Spleen (tissue), 11 donors: Measurements from ENCODE around the gene PTOV1. TPM values are rescaled to one million over a fixed set of nuclear protein-coding genes. Genes with fewer than 3 reads are reported as not detected.

Experiments used
- DNase-seq: peaks from one replicate; pipeline ENCODE4 v3.0.0-alpha.2; 2020
- H3K27ac ChIP-seq, 8 donors: fragments of 200-600 bp; sonication (generic) in 7 of 8; 1 replicate in 4 of 8; 2 replicates in 4 of 8; pipeline versions ENCODE4 v1.5.0 to v1.8.0; 2016 to 2021; ENCODE audit warnings: inconsistent platforms in 4 of 8, mild to moderate bottlenecking in 4 of 8, moderate library complexity in 1 of 8
- H3K27me3 ChIP-seq, 7 donors: fragments of 200-600 bp; sonication (generic) in 6 of 7; replicated peaks in 1 of 7; 1 replicate in 4 of 7; 2 replicates in 3 of 7; pipeline versions ENCODE4 v1.5.0 to v1.8.0; 2016 to 2021; ENCODE audit warnings: inconsistent platforms in 3 of 7, mild to moderate bottlenecking in 1 of 7
- H3K36me3 ChIP-seq, 6 donors: fragments of 200-600 bp; sonication (generic) in 5 of 6; 1 replicate in 4 of 6; 2 replicates in 2 of 6; pipeline versions ENCODE4 v1.5.0 to v1.8.0; 2016 to 2021; ENCODE audit warnings: inconsistent platforms in 2 of 6
- H3K4me1 ChIP-seq, 6 donors: fragments of 200-600 bp; sonication (generic) in 5 of 6; 1 replicate in 3 of 6; 2 replicates in 3 of 6; pipeline versions ENCODE4 v1.5.0 to v1.8.0; 2016 to 2021; ENCODE audit warnings: inconsistent platforms in 3 of 6
- H3K4me3 ChIP-seq, 8 donors: fragments of 200-600 bp; sonication (generic) in 7 of 8; 1 replicate in 4 of 8; 2 replicates in 4 of 8; pipeline versions ENCODE4 v1.5.0 to v1.8.0; 2016 to 2021; ENCODE audit warnings: inconsistent platforms in 4 of 8, mild to moderate bottlenecking in 4 of 8, moderate library complexity in 2 of 8
- H3K9me3 ChIP-seq, 8 donors: fragments of 200-600 bp; sonication (generic) in 7 of 8; 1 replicate in 4 of 8; 2 replicates in 4 of 8; pipeline versions ENCODE4 v1.5.0 to v1.8.0; 2016 to 2021; ENCODE audit warnings: inconsistent platforms in 4 of 8
- CTCF ChIP-seq, 11 experiments: fragments of 200-600 bp in 7 of 11; fragments of 450-650 bp in 4 of 11; sonication (generic) in 4 of 11; IDR thresholded peaks in 8 of 11; conservative IDR thresholded peaks in 3 of 11; 1 replicate in 7 of 11; 2 replicates in 4 of 11; pipeline versions ENCODE4 v1.4.0 to v1.8.0; 2016 to 2021; ENCODE audit warnings: antibody characterized with exemption in 11 of 11, inconsistent platforms in 4 of 11, mild to moderate bottlenecking in 1 of 11
- POLR2A ChIP-seq, 3 donors: fragments of 450-650 bp; IDR thresholded peaks; one replicate each; pipeline ENCODE4 v1.5.1; 2017; ENCODE audit warnings: antibody characterized with exemption in 3 of 3, mild to moderate bottlenecking in 1 of 3
- POLR2AphosphoS5 ChIP-seq, 3 donors: sonication (generic); formaldehyde crosslinking; IDR thresholded peaks; one replicate each; pipeline ENCODE4 v1.5.1; 2017; ENCODE audit warnings: antibody characterized with exemption in 3 of 3
- WGBS, 5 donors: extraction: QIAGEN DNeasy Blood & Tissue Kit in 3 of 5; methylation state at CpG; one replicate each; pipeline versions ENCODE4 v1.1.5 to v1.1.7; 2013 to 2018; 5-methylcytosine and 5-hydroxymethylcytosine counted together
- intact Hi-C: fragments of 100-400 bp; cut with DNase I; formaldehyde crosslinking; loops from one replicate; pipeline ENCODE4 v1.15.0; 2023; ENCODE audit warnings: low total_unique reads
- polyA plus RNA-seq, 3 donors: library from polyadenylated mRNA; stranded (reverse); fragments of 200-250 nt; gene quantifications; one replicate each; pipeline ENCODE4 v1.2.1, GENCODE V29; 2013
- total RNA-seq, 7 donors: library from RNA; depleted of rRNA in 3 of 7; stranded (reverse); fragments of >200 nt in 3 of 7; fragmentation: NEBNext Ultra II Directional in 4 of 7; extraction: Animal tissue kit (Norgen Biotek cat#: 25700) in 4 of 7; gene quantifications; one replicate each; pipeline versions ENCODE4 v1.1.0 to v1.2.1, GENCODE V29; 2016 to 2021
- donor health status: healthy with polysubstance abuse.
- donor health status: DM: no; HTN: no; CAD: no; lungs with moderate emphysema.
- donor health status: DM: no; HTN: no; CAD: no.
- donor health status: Bipolar disorder and iron deficiency.
- donor health status: healthy.
- donor health status: DM: no; HTN: no; CAD: no.
- donor health status: DM: yes; HTN: yes; CAD: no.

PTOV1 gene
- total and polyA plus RNA-seq, 10 donors = 61.4 to 127 (median 90.2) TPM

- DNase-seq = no peak
- WGBS, 5 donors = 92 to 100% (median 94%) methylated on average over 7 to 18 of the region's 18 CpGs
- H3K9me3 ChIP-seq = no peaks in the 10 kb centered on the region
- no peaks in the 10 kb centered on the region for H3K27me3 ChIP-seq
- no peak overlapping the region for H3K27ac ChIP-seq
- H3K36me3 ChIP-seq = peaks cover 0 to 97% (median 65%) of the 10 kb centered on the region in 6 donors
- intact Hi-C loops = no loop called here
- TF ChIP-seq POLR2A (IDR thresholded peaks at IDR 0.05) (no peak), CTCF (IDR thresholded peaks at IDR 0.05 in 8 of 11, conservative IDR thresholded peaks at IDR 0.05 in 3 of 11) (no peak), POLR2AphosphoS5 (IDR thresholded peaks at IDR 0.05) (no peak)
- no peak overlapping the region for H3K4me3 ChIP-seq
- H3K4me1 ChIP-seq = peaks cover 0 to 55% (median 9%) of the 10 kb centered on the region in 6 donors
Measured at GRCh38 chr19:49829721-49830120, 21.2 kb upstream of the PTOV1 start.

GRCh38 chr19:49830766-49831165, 20.2 kb upstream of the PTOV1 start:
- 72 to 92% (median 86%) methylated on average over 12 of the region's 12 CpGs for WGBS, 5 donors
- H3K4me1 ChIP-seq = peaks cover 0 to 45% (median 9%) of the 10 kb centered on the region in 6 donors
- H3K27me3 ChIP-seq = no peaks in the 10 kb centered on the region
- TF ChIP-seq CTCF (IDR thresholded peaks at IDR 0.05 in 8 of 11, conservative IDR thresholded peaks at IDR 0.05 in 3 of 11) (no peak), POLR2A (IDR thresholded peaks at IDR 0.05) (no peak), POLR2AphosphoS5 (IDR thresholded peaks at IDR 0.05) (no peak)
- H3K27ac ChIP-seq = no peak overlapping the region
- intact Hi-C loops = no loop called here
- no peak for DNase-seq
- no peaks in the 10 kb centered on the region for H3K9me3 ChIP-seq
- no peak overlapping the region for H3K4me3 ChIP-seq
- peaks cover 0 to 98% (median 76%) of the 10 kb centered on the region in 6 donors for H3K36me3 ChIP-seq

DNA sequence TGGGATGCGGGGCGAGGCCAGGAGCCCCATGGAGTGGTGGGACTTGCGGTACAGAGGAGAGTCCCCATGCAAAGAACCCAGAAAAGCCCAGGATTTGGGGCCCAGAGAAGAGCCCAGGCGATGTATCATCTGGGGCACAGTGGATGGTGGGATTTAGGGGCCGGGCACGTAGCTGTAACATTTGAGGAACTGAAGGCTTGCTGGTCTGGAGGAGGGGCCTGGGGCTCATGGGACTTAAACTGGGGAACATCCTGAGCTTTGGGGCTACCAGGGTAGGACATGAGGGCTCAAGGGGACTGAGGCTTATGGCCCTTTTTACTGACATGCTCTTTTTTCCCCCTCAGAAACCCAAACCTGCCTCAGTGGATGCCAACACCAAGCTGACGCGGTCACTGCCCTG, 19.4 kb upstream of the PTOV1 start:
- Histone ChIP-seq H3K4me1 (peaks cover 0 to 37% (median 6%) of the 10 kb centered on the region in 6 donors), H3K4me3 (no peak overlapping the region), H3K27me3 (no peaks in the 10 kb centered on the region), H3K9me3 (no peaks in the 10 kb centered on the region), H3K27ac (peak overlapping the region in 3 of 8 donors; percentile 46 to 64 (median 59)), H3K36me3 (peaks cover 0 to 100% (median 84%) of the 10 kb centered on the region in 6 donors)
- intact Hi-C loops = no loop called here
- no peak for DNase-seq
- 80 to 93% (median 89%) methylated on average over 7 to 8 of the region's 8 CpGs for WGBS, 5 donors
- no peak for TF ChIP-seq POLR2AphosphoS5 (IDR thresholded peaks at IDR 0.05)
- TF ChIP-seq POLR2A (IDR thresholded peaks at IDR 0.05) = no peak
- TF ChIP-seq CTCF (IDR thresholded peaks at IDR 0.05 in 8 of 11, conservative IDR thresholded peaks at IDR 0.05 in 3 of 11) = no peak

DNA sequence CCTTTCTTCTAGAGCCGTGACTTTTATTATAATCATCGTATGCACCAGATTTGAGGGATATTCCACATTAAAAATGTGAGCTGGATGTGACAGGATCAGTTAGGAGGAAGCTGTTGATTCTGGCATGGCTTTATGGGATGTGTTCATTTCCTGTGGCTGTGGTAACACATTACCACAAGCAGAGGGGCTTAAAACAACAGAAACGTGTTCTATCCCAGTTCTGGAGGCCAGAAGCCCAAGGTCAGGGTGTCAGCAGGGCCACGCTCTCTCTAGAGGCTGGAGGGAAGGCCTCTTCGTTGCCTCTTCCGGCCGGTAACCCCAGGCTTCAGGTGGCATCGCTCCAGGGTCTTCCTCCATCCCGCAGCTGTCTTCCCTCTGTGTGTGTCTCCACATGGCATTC, 18.4 kb upstream of the PTOV1 start:
- Histone ChIP-seq H3K4me3 (no peak overlapping the region), H3K27me3 (no peaks in the 10 kb centered on the region), H3K4me1 (peaks cover 0 to 31% (median 4%) of the 10 kb centered on the region in 6 donors), H3K9me3 (no peaks in the 10 kb centered on the region), H3K27ac (peak overlapping the region in 3 of 8 donors; percentile 46 to 64 (median 59)), H3K36me3 (peaks cover 0 to 100% (median 90%) of the 10 kb centered on the region in 6 donors)
- intact Hi-C loops = no loop called here
- no peak for TF ChIP-seq POLR2A (IDR thresholded peaks at IDR 0.05)
- no peak for DNase-seq
- 42 to 60% (median 45%) methylated on average over 9 of the region's 9 CpGs for WGBS, 5 donors

DNA sequence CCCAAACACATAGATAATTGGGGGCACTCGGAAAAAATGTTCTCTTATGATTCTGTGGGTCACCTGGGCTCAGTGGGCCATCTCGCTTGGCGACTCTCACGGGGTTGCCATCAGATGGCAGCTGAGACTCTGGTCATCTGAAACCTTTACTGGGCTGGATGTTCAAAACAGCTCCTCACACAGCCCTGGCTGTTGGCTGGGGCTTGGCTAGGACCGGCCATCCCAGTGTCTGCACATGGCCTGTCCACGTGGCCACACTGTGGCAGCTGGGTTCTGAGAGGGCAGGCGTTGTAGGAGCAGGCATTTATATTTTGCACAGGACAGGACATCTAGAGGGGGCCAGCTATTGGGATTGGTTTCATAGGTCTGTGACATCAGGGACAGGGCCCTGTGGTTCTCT, 17.4 kb upstream of the PTOV1 start:
- TF ChIP-seq POLR2A (IDR thresholded peaks at IDR 0.05) (no peak), POLR2AphosphoS5 (IDR thresholded peaks at IDR 0.05) (no peak), CTCF (IDR thresholded peaks at IDR 0.05 in 8 of 11, conservative IDR thresholded peaks at IDR 0.05 in 3 of 11) (no peak)
- intact Hi-C loops = no loop called here
- DNase-seq = no peak
- Histone ChIP-seq H3K36me3 (peaks cover 0 to 100% (median 94%) of the 10 kb centered on the region in 6 donors), H3K27ac (no peak overlapping the region), H3K4me1 (peaks cover 0 to 31% (median 4%) of the 10 kb centered on the region in 6 donors), H3K27me3 (no peaks in the 10 kb centered on the region), H3K9me3 (no peaks in the 10 kb centered on the region), H3K4me3 (no peak overlapping the region)
- 87 to 96% (median 94%) methylated on average over 6 to 7 of the region's 7 CpGs for WGBS, 5 donors
